ENCODE measurements around the gene AFF1.

- no peak for TF ChIP-seq POLR2AphosphoS5 (IDR thresholded peaks at IDR 0.05; ENCODE audit: low read depth, low read length)
- no peak for TF ChIP-seq TAF1 (IDR thresholded peaks at IDR 0.05; ENCODE audit: borderline replicate concordance, low read depth, low read length)
Observed at GRCh38 chr4:87180767-87181166, 246.0 kb downstream of the AFF1 start.

All from GM12892 (cell line).